Measurements from ENCODE around the gene MAL. TPM values are rescaled to one million over a fixed set of nuclear protein-coding genes. Genes with fewer than 3 reads are reported as not detected.

The MAL gene
- polyA plus RNA-seq, 1 donor from 2014 or later = not detected

GRCh38 chr2:95021847-95022246 lies 3.7 kb upstream of the MAL start:
- Histone ChIP-seq H3K9ac (ENCODE audit: low read length) (no peak overlapping the region), H3K27me3 (ENCODE audit: insufficient read depth, low read depth, low read length) (no peaks in the 10 kb centered on the region), H3F3A (ENCODE audit: insufficient read depth, low read length, poor library complexity, severe bottlenecking) (no peaks in the 10 kb centered on the region), H3K4me2 (ENCODE audit: low read length) (no peak overlapping the region), H3K36me3 (ENCODE audit: insufficient read depth, low read length) (no peaks in the 10 kb centered on the region), H3K79me2 (replicated peaks; ENCODE audit: insufficient read depth, low read length) (no peaks in the 10 kb centered on the region), H3K4me3 (ENCODE audit: low read length) (no peak overlapping the region), H3K9me3 (ENCODE audit: low read length) (peaks cover 8% of the 10 kb centered on the region), H2AFZ (ENCODE audit: low read depth, low read length) (no peak overlapping the region), H3K27ac (ENCODE audit: low read length) (no peak overlapping the region), H3K9me2 (ENCODE audit: insufficient read depth, low read length) (no peaks in the 10 kb centered on the region), H4K20me1 (ENCODE audit: insufficient read depth) (no peaks in the 10 kb centered on the region)
- no peak for TF ChIP-seq MXI1 (conservative IDR thresholded peaks at IDR 0.05; ENCODE audit: poor library complexity, severe bottlenecking)
- TF ChIP-seq SMC3 (conservative IDR thresholded peaks at IDR 0.05; ENCODE audit: poor library complexity) = no peak
- no peak for TF ChIP-seq RAD21 (conservative IDR thresholded peaks at IDR 0.05)
- no peak for TF ChIP-seq EP300 (conservative IDR thresholded peaks at IDR 0.05; ENCODE audit: poor library complexity, severe bottlenecking)
- TF ChIP-seq POLR2AphosphoS5 (IDR thresholded peaks at IDR 0.05) = no peak
- TF ChIP-seq CTCF (IDR thresholded peaks at IDR 0.05; ENCODE audit: poor library complexity, severe bottlenecking) = no peak
- TF ChIP-seq EZH2 (IDR thresholded peaks at IDR 0.05; ENCODE audit: borderline replicate concordance, insufficient read depth, low read length, poor library complexity, severe bottlenecking) = no peak

- no peaks in the 10 kb centered on the region for H3K36me3 ChIP-seq (ENCODE audit: insufficient read depth, low read length)
- H3K9me3 ChIP-seq (ENCODE audit: low read length) = peaks cover 8% of the 10 kb centered on the region
- no peaks in the 10 kb centered on the region for H3K79me2 ChIP-seq (replicated peaks; ENCODE audit: insufficient read depth, low read length)
- no peak overlapping the region for H3K4me3 ChIP-seq (ENCODE audit: low read length)
- no peak overlapping the region for H2AFZ ChIP-seq (ENCODE audit: low read depth, low read length)
- H3K27me3 ChIP-seq (ENCODE audit: insufficient read depth, low read depth, low read length) = no peaks in the 10 kb centered on the region
- no peaks in the 10 kb centered on the region for H3K9me2 ChIP-seq (ENCODE audit: insufficient read depth, low read length)
- H3K9ac ChIP-seq (ENCODE audit: low read length) = no peak overlapping the region
- no peaks in the 10 kb centered on the region for H4K20me1 ChIP-seq (ENCODE audit: insufficient read depth)
- TF ChIP-seq CTCF (IDR thresholded peaks at IDR 0.05; ENCODE audit: poor library complexity, severe bottlenecking) = peak; percentile 31
- no peak for TF ChIP-seq EP300 (conservative IDR thresholded peaks at IDR 0.05; ENCODE audit: poor library complexity, severe bottlenecking)
- no peak for TF ChIP-seq MXI1 (conservative IDR thresholded peaks at IDR 0.05; ENCODE audit: poor library complexity, severe bottlenecking)
- no peak overlapping the region for H3K27ac ChIP-seq (ENCODE audit: low read length)
- H3F3A ChIP-seq (ENCODE audit: insufficient read depth, low read length, poor library complexity, severe bottlenecking) = no peaks in the 10 kb centered on the region
- no peak overlapping the region for H3K4me2 ChIP-seq (ENCODE audit: low read length)
These were observed 2.9 kb upstream of the MAL start for GRCh38 chr2:95022309-95023221.

GRCh38 chr2:95023222-95023597 lies 2.3 kb upstream of the MAL start:
- no peak for TF ChIP-seq POLR2AphosphoS5 (IDR thresholded peaks at IDR 0.05)
- TF ChIP-seq MXI1 (conservative IDR thresholded peaks at IDR 0.05; ENCODE audit: poor library complexity, severe bottlenecking) = no peak
- Histone ChIP-seq H3K9ac (ENCODE audit: low read length) (no peak overlapping the region), H3K27me3 (ENCODE audit: insufficient read depth, low read depth, low read length) (no peaks in the 10 kb centered on the region), H3K79me2 (replicated peaks; ENCODE audit: insufficient read depth, low read length) (no peaks in the 10 kb centered on the region), H3F3A (ENCODE audit: insufficient read depth, low read length, poor library complexity, severe bottlenecking) (no peaks in the 10 kb centered on the region), H2AFZ (ENCODE audit: low read depth, low read length) (no peak overlapping the region), H3K9me2 (ENCODE audit: insufficient read depth, low read length) (no peaks in the 10 kb centered on the region), H3K36me3 (ENCODE audit: insufficient read depth, low read length) (no peaks in the 10 kb centered on the region), H4K20me1 (ENCODE audit: insufficient read depth) (no peaks in the 10 kb centered on the region), H3K4me2 (ENCODE audit: low read length) (no peak overlapping the region), H3K27ac (ENCODE audit: low read length) (no peak overlapping the region), H3K9me3 (ENCODE audit: low read length) (peaks cover 8% of the 10 kb centered on the region), H3K4me3 (ENCODE audit: low read length) (no peak overlapping the region)

All from neural cell (in vitro differentiated cells).